ENCODE data around the gene DCAF12. TPM values are rescaled to one million over a fixed set of nuclear protein-coding genes. Genes with fewer than 3 reads are reported as not detected.

DCAF12 gene
- polyA plus RNA-seq, 2 of the 4 experiments (the other 2 are of a cell fraction), result 28.5 to 56.5 TPM

- 86% methylated on average over 5 of the region's 5 CpGs for WGBS (ENCODE audit: missing lambda C conversion rate)
- POLR2A ChIA-PET, result no interaction called here
These were observed 28.2 kb downstream of the DCAF12 start for GRCh38 chr9:34098307-34098706.

GRCh38 chr9:34097865-34098264, 28.6 kb downstream of the DCAF12 start:
- Histone ChIP-seq H3K27ac (no peak overlapping the region), H3K9me3 (no peaks in the 10 kb centered on the region), H3K4me1 (no peaks in the 10 kb centered on the region), H3K4me2 (no peak overlapping the region), H3K4me3 (no peak overlapping the region)
- DNase-seq (ENCODE audit: low read depth in 1 of 2, low spot score in 1 of 2) (no peak), FAIRE-seq (no peak), ATAC-seq (no peak)
- POLR2A ChIA-PET, result no interaction called here
- no peak for TF ChIP-seq NR3C1 (IDR thresholded peaks at IDR 0.05)
- CTCF ChIA-PET, result interaction anchor here (0.6 to 2.9 kb wide), 4 partner anchors 24 to 150 kb away, joined by 3 to 11 read pairs (median 4); partner anchors contain the start of gene UBAP1
- WGBS (ENCODE audit: missing lambda C conversion rate), result 89% methylated on average over 1 of the region's 1 CpG

More at GRCh38 chr9:34098307-34098706, 28.2 kb downstream of the DCAF12 start:
- TF ChIP-seq CBX8 (IDR thresholded peaks at IDR 0.05) (no peak), HOXB5 (CRISPR knock-in tag; IDR thresholded peaks at IDR 0.05) (no peak), PHF8 (IDR thresholded peaks at IDR 0.05; ENCODE audit: borderline replicate concordance, low read depth) (no peak), FOSL2 (IDR thresholded peaks at IDR 0.05) (no peak), FOSL2 (CRISPR knock-in tag; IDR thresholded peaks at IDR 0.05) (no peak)
- TF ChIP-seq, protein P1, sequence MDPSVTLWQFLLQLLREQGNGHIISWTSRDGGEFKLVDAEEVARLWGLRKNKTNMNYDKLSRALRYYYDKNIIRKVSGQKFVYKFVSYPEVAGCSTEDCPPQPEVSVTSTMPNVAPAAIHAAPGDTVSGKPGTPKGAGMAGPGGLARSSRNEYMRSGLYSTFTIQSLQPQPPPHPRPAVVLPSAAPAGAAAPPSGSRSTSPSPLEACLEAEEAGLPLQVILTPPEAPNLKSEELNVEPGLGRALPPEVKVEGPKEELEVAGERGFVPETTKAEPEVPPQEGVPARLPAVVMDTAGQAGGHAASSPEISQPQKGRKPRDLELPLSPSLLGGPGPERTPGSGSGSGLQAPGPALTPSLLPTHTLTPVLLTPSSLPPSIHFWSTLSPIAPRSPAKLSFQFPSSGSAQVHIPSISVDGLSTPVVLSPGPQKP (IDR thresholded peaks at IDR 0.05; ENCODE audit: low read depth, low read length), result no peak
- no peak overlapping the region for H3K4me3 ChIP-seq
- no peaks in the 10 kb centered on the region for H3K9me3 ChIP-seq
- no peaks in the 10 kb centered on the region for H3K4me1 ChIP-seq
- FAIRE-seq (no peak), DNase-seq (ENCODE audit: low read depth in 1 of 2, low spot score in 1 of 2) (no peak), ATAC-seq (no peak)
- no peak overlapping the region for H3K4me2 ChIP-seq
- CTCF ChIA-PET, result interaction anchor here (0.7 to 2.9 kb wide), 3 partner anchors 25 to 81 kb away, joined by 3 to 11 read pairs (median 6); partner anchors contain the start of gene UBAP1
- H3K27ac ChIP-seq, result no peak overlapping the region

DNA sequence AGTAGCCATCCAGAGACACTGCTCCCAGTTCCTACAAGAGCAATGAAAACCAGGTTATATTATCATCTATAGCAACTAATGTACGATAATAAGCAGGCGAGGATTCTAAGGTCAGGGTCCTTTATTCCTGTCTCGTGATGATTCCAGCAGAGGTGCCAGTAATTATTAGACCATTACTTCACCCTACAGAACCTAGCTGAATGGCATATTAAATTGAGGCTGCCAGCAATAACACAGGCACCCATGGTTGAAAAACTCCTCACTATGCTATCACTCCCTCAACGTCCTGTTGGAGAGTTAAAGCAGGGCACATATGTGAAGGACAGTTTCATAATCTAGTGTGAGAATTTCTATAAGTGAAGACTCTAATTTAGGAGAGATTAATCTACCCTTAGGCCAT, 29.7 kb downstream of the DCAF12 start:
- Histone ChIP-seq H3K9me3 (no peaks in the 10 kb centered on the region), H3K4me3 (no peak overlapping the region), H3K4me1 (no peaks in the 10 kb centered on the region), H3K27ac (no peak overlapping the region), H3K4me2 (no peak overlapping the region)
- FAIRE-seq, result no peak
- TF ChIP-seq, protein P2, sequence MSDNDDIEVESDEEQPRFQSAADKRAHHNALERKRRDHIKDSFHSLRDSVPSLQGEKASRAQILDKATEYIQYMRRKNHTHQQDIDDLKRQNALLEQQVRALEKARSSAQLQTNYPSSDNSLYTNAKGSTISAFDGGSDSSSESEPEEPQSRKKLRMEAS (IDR thresholded peaks at IDR 0.05), result no peak
- TF ChIP-seq RAD21 (conservative IDR thresholded peaks at IDR 0.05 in 1 of 2, IDR thresholded peaks at IDR 0.05 in 1 of 2), result no peak
- TF ChIP-seq ZC3H11A (IDR thresholded peaks at IDR 0.05), result no peak
- no peak for TF ChIP-seq HDAC2 (IDR thresholded peaks at IDR 0.05)
- TF ChIP-seq MYC (IDR thresholded peaks at IDR 0.05; ENCODE audit: borderline replicate concordance, low read length), result no peak
- TF ChIP-seq E2F6 (IDR thresholded peaks at IDR 0.05; ENCODE audit: borderline replicate concordance, low read depth), result no peak
- TF ChIP-seq POLR2AphosphoS2 (conservative IDR thresholded peaks at IDR 0.05; ENCODE audit: low read length), result no peak
- no peak for DNase-seq (ENCODE audit: low read depth in 1 of 2, low spot score in 1 of 2)
- no peak for ATAC-seq
- WGBS (ENCODE audit: missing lambda C conversion rate), result 96% methylated on average over 4 of the region's 4 CpGs
- ChIA-PET CTCF (interaction anchor here (0.7 kb wide), 1 partner anchor 23 kb away, joined by 3 read pairs; no protein-coding TSS in a partner anchor), POLR2A (no interaction called here)

DNA sequence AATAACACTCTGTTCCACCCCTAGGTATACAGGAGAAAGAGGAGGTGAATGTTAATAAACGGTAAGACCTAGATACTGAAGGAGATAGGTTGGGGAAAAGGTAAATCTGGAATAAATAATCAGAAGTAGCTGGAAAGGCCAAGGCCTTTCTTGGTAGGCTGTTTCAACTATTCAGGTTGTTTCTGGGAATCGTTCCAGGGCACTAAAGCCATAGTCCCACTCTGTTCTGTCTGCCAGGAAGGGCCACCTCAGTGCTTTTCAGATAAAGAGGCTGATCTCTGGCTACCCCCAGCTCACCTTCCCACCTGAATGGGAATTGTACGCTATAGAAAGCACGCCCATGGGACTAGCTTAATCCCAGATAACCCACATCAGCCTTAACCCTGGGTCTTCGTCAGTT, 32.9 kb downstream of the DCAF12 start:
- POLR2A ChIA-PET, result no interaction called here
- no peak overlapping the region for H3K4me3 ChIP-seq
- no peak overlapping the region for H3K27ac ChIP-seq
- FAIRE-seq, result peak; percentile 7
- DNase-seq (ENCODE audit: low read depth in 1 of 2, low spot score in 1 of 2), result no peak
- no peaks in the 10 kb centered on the region for H3K4me1 ChIP-seq
- no peak overlapping the region for H3K4me2 ChIP-seq
- no peaks in the 10 kb centered on the region for H3K9me3 ChIP-seq
- WGBS (ENCODE audit: missing lambda C conversion rate), result 86% methylated on average over 5 of the region's 5 CpGs
- CTCF ChIA-PET, result interaction anchor here (0.5 to 2.9 kb wide), 5 partner anchors 8 to 286 kb away, joined by 3 to 11 read pairs (median 3); no protein-coding TSS in a partner anchor
- no peak for TF ChIP-seq HES2 (IDR thresholded peaks at IDR 0.05)
- no peak for TF ChIP-seq FOSB (CRISPR knock-in tag; IDR thresholded peaks at IDR 0.05)
- no peak for TF ChIP-seq HOXB5 (CRISPR knock-in tag; IDR thresholded peaks at IDR 0.05)
- TF ChIP-seq, protein P3, sequence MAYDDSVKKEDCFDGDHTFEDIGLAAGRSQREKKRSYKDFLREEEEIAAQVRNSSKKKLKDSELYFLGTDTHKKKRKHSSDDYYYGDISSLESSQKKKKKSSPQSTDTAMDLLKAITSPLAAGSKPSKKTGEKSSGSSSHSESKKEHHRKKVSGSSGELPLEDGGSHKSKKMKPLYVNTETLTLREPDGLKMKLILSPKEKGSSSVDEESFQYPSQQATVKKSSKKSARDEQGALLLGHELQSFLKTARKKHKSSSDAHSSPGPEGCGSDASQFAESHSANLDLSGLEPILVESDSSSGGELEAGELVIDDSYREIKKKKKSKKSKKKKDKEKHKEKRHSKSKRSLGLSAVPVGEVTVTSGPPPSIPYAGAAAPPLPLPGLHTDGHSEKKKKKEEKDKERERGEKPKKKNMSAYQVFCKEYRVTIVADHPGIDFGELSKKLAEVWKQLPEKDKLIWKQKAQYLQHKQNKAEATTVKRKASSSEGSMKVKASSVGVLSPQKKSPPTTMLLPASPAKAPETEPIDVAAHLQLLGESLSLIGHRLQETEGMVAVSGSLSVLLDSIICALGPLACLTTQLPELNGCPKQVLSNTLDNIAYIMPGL (CRISPR knock-in tag; IDR thresholded peaks at IDR 0.05; ENCODE audit: borderline replicate concordance), result no peak
- TF ChIP-seq TFCP2L1 (CRISPR knock-in tag; IDR thresholded peaks at IDR 0.05), result no peak
- no peak for ATAC-seq
